Ishikawa (cell line): Measurements from ENCODE around the gene GSTA1.

Experiments used
- CEBPB ChIP-seq: IDR thresholded peaks from 2 replicates; pipeline ENCODE4 v1.6.1; 2012
- CREB1 ChIP-seq: IDR thresholded peaks from 2 replicates; pipeline ENCODE4 v1.6.1; 2012; ENCODE audit warnings: low read depth
- EGR1 ChIP-seq: IDR thresholded peaks from 2 replicates; pipeline ENCODE4 v1.6.1; 2012
- EP300 ChIP-seq: IDR thresholded peaks from 2 replicates; pipeline ENCODE4 v1.6.1; 2012; ENCODE audit warnings: borderline replicate concordance
- FOXM1 ChIP-seq: IDR thresholded peaks from 2 replicates; pipeline ENCODE4 v1.6.1; 2012; ENCODE audit warnings: low read depth, borderline replicate concordance
- NFIC ChIP-seq: IDR thresholded peaks from 2 replicates; pipeline ENCODE4 v1.6.1; 2012
- RAD21 ChIP-seq: IDR thresholded peaks from 2 replicates; pipeline ENCODE4 v1.6.1; 2012; ENCODE audit warnings: low read depth
- TAF1 ChIP-seq: IDR thresholded peaks from 2 replicates; pipeline ENCODE4 v1.6.1; 2012; ENCODE audit warnings: low read depth, mild to moderate bottlenecking
- TCF12 ChIP-seq: IDR thresholded peaks from 2 replicates; pipeline ENCODE4 v1.6.1; 2012; ENCODE audit warnings: low read depth
- TEAD4 ChIP-seq: IDR thresholded peaks from 2 replicates; pipeline ENCODE4 v1.6.1; 2012
- USF1 ChIP-seq: IDR thresholded peaks from 2 replicates; pipeline ENCODE4 v1.6.1; 2012
- YY1 ChIP-seq: IDR thresholded peaks from 2 replicates; pipeline ENCODE4 v1.6.1; 2012; ENCODE audit warnings: low read depth
- ZBTB7A ChIP-seq: IDR thresholded peaks from 2 replicates; pipeline ENCODE4 v1.6.1; 2012; ENCODE audit warnings: low read depth
- TF ChIP-seq, protein P1 (sequence below): IDR thresholded peaks from 2 replicates; pipeline ENCODE4 v1.6.1; 2012
- TF ChIP-seq, protein P2 (sequence below): IDR thresholded peaks from 2 replicates; pipeline ENCODE4 v1.6.1; 2012; ENCODE audit warnings: low read depth, mild to moderate bottlenecking

The GSTA1 gene

DNA sequence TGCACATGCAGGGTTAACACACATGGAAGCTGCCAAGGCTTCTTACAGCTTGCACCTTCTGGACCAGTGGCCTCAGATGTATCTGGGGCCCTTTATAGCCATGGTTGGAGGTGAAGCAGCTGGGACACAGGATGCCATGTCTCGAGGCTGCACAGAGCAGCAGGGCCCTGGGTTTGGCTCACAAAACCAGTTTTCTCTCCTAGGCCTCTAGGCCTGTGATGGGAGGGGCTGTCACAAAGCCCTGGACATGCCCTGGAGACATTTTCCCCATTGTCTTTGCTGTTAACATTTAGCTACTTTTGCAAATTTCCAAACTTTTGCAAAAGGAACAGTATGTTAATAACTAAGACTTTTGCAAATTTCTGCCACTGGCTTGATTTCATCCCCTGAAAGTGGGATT, 18.2 kb upstream of the GSTA1 start:
- TF ChIP-seq CREB1 (no peak), EGR1 (no peak), TAF1 (no peak), NFIC (no peak), TEAD4 (no peak), CEBPB (no peak), EP300 (no peak), TCF12 (no peak), ZBTB7A (no peak), FOXM1 (no peak), YY1 (no peak)
- TF ChIP-seq, protein P1, sequence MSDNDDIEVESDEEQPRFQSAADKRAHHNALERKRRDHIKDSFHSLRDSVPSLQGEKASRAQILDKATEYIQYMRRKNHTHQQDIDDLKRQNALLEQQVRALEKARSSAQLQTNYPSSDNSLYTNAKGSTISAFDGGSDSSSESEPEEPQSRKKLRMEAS = no peak
- TF ChIP-seq, protein P2, sequence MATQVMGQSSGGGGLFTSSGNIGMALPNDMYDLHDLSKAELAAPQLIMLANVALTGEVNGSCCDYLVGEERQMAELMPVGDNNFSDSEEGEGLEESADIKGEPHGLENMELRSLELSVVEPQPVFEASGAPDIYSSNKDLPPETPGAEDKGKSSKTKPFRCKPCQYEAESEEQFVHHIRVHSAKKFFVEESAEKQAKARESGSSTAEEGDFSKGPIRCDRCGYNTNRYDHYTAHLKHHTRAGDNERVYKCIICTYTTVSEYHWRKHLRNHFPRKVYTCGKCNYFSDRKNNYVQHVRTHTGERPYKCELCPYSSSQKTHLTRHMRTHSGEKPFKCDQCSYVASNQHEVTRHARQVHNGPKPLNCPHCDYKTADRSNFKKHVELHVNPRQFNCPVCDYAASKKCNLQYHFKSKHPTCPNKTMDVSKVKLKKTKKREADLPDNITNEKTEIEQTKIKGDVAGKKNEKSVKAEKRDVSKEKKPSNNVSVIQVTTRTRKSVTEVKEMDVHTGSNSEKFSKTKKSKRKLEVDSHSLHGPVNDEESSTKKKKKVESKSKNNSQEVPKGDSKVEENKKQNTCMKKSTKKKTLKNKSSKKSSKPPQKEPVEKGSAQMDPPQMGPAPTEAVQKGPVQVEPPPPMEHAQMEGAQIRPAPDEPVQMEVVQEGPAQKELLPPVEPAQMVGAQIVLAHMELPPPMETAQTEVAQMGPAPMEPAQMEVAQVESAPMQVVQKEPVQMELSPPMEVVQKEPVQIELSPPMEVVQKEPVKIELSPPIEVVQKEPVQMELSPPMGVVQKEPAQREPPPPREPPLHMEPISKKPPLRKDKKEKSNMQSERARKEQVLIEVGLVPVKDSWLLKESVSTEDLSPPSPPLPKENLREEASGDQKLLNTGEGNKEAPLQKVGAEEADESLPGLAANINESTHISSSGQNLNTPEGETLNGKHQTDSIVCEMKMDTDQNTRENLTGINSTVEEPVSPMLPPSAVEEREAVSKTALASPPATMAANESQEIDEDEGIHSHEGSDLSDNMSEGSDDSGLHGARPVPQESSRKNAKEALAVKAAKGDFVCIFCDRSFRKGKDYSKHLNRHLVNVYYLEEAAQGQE = no peak

GRCh38 chr6:52820198-52820597, 16.6 kb upstream of the GSTA1 start:
- TF ChIP-seq TEAD4 = no peak
- TF ChIP-seq EGR1 = no peak
- TF ChIP-seq ZBTB7A = no peak
- no peak for TF ChIP-seq RAD21
- TF ChIP-seq, protein P1 = no peak
- no peak for TF ChIP-seq EP300
- no peak for TF ChIP-seq USF1
- no peak for TF ChIP-seq TAF1
- TF ChIP-seq FOXM1 = no peak
- no peak for TF ChIP-seq NFIC
- TF ChIP-seq YY1 = no peak
- TF ChIP-seq TCF12 = no peak
- no peak for TF ChIP-seq CEBPB
- TF ChIP-seq, protein P2 = no peak
- no peak for TF ChIP-seq CREB1

GRCh38 chr6:52815167-52816092, 11.8 kb upstream of the GSTA1 start:
- TF ChIP-seq, protein P2 = no peak
- TF ChIP-seq, protein P1 = no peak
- TF ChIP-seq EGR1 (no peak), RAD21 (peak; percentile 65), TAF1 (no peak)

DNA sequence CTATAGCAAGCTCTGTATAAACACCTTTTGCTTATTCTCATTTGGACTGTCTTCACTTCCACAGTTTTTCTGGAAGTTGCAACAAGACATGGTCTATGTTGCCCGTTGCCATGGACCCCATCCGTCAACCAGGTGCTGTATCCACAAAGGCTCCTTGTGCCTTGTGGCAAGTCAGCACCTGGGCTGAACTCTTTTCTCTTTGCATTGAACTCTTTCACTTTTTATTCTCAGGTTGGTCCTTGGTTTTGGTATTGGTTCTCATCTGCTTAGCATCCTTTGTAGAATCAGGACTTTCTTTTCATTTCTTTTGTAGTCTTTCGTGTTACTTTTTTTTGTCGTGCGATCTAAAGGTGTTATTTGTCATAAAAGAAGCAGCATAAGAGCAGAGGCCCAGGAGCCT, 5.0 kb upstream of the GSTA1 start:
- no peak for TF ChIP-seq RAD21
- no peak for TF ChIP-seq ZBTB7A
- TF ChIP-seq CREB1 = no peak
- TF ChIP-seq EGR1 = no peak
- no peak for TF ChIP-seq EP300
- no peak for TF ChIP-seq TAF1
- no peak for TF ChIP-seq TEAD4
- TF ChIP-seq NFIC = no peak
- no peak for TF ChIP-seq TCF12
- TF ChIP-seq, protein P1 = no peak
- TF ChIP-seq USF1 = no peak
- TF ChIP-seq, protein P2 = no peak
- TF ChIP-seq CEBPB = no peak
- TF ChIP-seq FOXM1 = no peak
- TF ChIP-seq YY1 = no peak
